Measurements from ENCODE around the gene ZNF281. TPM values are rescaled to one million over a fixed set of nuclear protein-coding genes. Genes with fewer than 3 reads are reported as not detected.

Gene ZNF281
- total RNA-seq, 1 donor from 2014 or later: 15.0 TPM

- no peak for DNase-seq (ENCODE audit: low spot score)
Measured at GRCh38 chr1:200392625-200393185, 17.1 kb downstream of the ZNF281 start.

- no peak for DNase-seq (ENCODE audit: low spot score)
Measured at GRCh38 chr1:200391747-200392146, 18.1 kb downstream of the ZNF281 start.

GRCh38 chr1:200388791-200389190 is 21.0 kb downstream of the ZNF281 start:
- no peak for DNase-seq (ENCODE audit: low spot score)

- no peak for DNase-seq (ENCODE audit: low spot score)
Measured at GRCh38 chr1:200386416-200386815, 23.4 kb downstream of the ZNF281 start.

- no peak for DNase-seq (ENCODE audit: low spot score)
Measured at GRCh38 chr1:200384818-200385390, 24.9 kb downstream of the ZNF281 start.

- DNase-seq (ENCODE audit: low spot score): no peak
Measured at GRCh38 chr1:200381256-200381984, 28.4 kb downstream of the ZNF281 start.

GRCh38 chr1:200380589-200381021 is 29.2 kb downstream of the ZNF281 start:
- no peak for DNase-seq (ENCODE audit: low spot score)

GRCh38 chr1:200379940-200380588 is 29.8 kb downstream of the ZNF281 start:
- DNase-seq (ENCODE audit: low spot score): no peak

GRCh38 chr1:200379432-200379757 is 30.4 kb downstream of the ZNF281 start:
- no peak for DNase-seq (ENCODE audit: low spot score)

GRCh38 chr1:200378096-200378495 is 31.7 kb downstream of the ZNF281 start:
- no peak for DNase-seq (ENCODE audit: low spot score)

- DNase-seq (ENCODE audit: low spot score): no peak
Measured at GRCh38 chr1:200376528-200376927, 33.3 kb downstream of the ZNF281 start.

- DNase-seq (ENCODE audit: low spot score): no peak
Measured at GRCh38 chr1:200374569-200375295, 35.1 kb downstream of the ZNF281 start.

- DNase-seq (ENCODE audit: low spot score): no peak
Measured at GRCh38 chr1:200373811-200374231, 36.0 kb downstream of the ZNF281 start.

GRCh38 chr1:200372885-200373181 is 37.0 kb downstream of the ZNF281 start:
- no peak for DNase-seq (ENCODE audit: low spot score)

GRCh38 chr1:200372095-200372884 is 37.5 kb downstream of the ZNF281 start:
- no peak for DNase-seq (ENCODE audit: low spot score)

- no peak for DNase-seq (ENCODE audit: low spot score)
Measured at GRCh38 chr1:200369706-200370105, 40.1 kb downstream of the ZNF281 start.

- DNase-seq (ENCODE audit: low spot score): no peak
Measured at GRCh38 chr1:200369131-200369530, 40.7 kb downstream of the ZNF281 start.

GRCh38 chr1:200368556-200368955 is 41.3 kb downstream of the ZNF281 start:
- DNase-seq (ENCODE audit: low spot score): no peak

GRCh38 chr1:200367841-200368534 is 41.8 kb downstream of the ZNF281 start:
- no peak for DNase-seq (ENCODE audit: low spot score)

- DNase-seq (ENCODE audit: low spot score): no peak
Measured at GRCh38 chr1:200366577-200367253, 43.1 kb downstream of the ZNF281 start.

Measured in mesenteric fat pad (tissue), 1 donor.